Measurements from ENCODE around the gene CDH23.

Gene CDH23

DNA sequence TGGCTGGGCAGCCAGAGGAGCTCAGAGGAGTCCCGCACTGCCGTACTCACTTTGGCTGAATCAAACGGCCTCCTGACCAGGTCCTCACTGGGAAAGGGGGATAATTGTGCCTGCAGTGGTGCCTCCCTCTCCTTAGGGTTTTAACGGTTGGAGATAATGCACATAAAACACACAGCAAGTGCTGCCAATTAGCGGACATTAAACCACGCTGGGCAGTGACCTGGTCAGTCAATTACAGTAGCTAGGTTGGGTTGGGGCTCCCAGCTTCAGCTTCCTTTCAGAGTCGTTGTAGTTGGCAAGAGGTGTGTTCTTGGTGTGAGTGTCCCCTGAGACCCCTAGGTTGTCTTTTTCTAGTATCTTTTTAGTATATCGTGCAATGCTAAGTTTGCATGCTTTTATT is 176.2 kb downstream of the CDH23 start:
- no peak overlapping the region for H3K4me3 ChIP-seq (ENCODE audit: low read depth, low read length)
- TF ChIP-seq, protein P1, sequence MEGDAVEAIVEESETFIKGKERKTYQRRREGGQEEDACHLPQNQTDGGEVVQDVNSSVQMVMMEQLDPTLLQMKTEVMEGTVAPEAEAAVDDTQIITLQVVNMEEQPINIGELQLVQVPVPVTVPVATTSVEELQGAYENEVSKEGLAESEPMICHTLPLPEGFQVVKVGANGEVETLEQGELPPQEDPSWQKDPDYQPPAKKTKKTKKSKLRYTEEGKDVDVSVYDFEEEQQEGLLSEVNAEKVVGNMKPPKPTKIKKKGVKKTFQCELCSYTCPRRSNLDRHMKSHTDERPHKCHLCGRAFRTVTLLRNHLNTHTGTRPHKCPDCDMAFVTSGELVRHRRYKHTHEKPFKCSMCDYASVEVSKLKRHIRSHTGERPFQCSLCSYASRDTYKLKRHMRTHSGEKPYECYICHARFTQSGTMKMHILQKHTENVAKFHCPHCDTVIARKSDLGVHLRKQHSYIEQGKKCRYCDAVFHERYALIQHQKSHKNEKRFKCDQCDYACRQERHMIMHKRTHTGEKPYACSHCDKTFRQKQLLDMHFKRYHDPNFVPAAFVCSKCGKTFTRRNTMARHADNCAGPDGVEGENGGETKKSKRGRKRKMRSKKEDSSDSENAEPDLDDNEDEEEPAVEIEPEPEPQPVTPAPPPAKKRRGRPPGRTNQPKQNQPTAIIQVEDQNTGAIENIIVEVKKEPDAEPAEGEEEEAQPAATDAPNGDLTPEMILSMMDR (IDR thresholded peaks at IDR 0.05; ENCODE audit: borderline replicate concordance, insufficient read depth, low read depth, low read length) = no peak

DNA sequence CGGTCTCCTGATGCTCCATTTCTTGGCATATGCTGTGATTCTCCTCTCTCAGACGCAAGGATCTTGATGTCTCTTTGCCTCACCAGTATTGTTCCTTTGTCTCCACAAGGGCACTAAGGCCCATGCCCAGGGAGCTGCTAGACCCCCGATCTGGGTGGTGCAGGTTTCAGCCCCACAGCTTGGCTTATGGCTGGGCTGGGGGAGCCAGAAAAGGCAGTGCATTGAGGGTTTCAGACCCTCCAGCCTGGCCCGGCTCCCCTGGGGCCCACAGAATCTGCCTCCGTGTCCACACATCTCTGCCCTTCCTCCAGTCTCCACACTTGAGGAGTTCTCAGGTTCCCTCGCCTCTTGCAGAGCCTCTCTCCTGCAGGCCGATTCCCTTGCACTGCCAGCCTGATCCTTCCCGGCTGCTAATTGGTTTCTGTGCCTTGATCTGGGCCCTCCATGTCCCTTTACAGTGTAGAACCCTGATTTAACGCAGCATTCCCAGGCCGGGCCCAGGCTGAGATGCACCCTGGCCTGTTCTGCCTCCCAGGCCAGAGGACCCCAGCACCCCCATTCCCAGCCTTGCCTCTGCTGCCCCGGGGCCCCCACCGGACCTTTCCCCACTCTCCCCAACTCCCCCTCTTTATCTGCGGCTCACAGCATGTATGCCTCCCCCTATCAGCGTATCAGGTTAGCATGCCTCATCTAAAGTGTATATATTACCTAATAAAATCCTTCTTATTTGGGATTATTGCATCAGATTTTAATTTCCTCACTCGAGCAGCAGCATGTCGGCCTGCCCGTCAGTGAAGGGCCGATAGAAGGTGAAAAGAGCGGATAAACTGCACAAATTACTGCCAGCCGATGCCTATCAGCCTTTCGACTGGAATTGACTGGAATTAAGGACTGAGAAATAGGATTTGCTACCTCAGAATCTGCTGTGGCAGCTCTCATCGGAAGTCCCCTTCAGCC is 177.1 kb downstream of the CDH23 start:
- TF ChIP-seq, protein P1 (IDR thresholded peaks at IDR 0.05; ENCODE audit: borderline replicate concordance, insufficient read depth, low read depth, low read length) = no peak
- no peak overlapping the region for H3K4me3 ChIP-seq (ENCODE audit: low read depth, low read length)

DNA sequence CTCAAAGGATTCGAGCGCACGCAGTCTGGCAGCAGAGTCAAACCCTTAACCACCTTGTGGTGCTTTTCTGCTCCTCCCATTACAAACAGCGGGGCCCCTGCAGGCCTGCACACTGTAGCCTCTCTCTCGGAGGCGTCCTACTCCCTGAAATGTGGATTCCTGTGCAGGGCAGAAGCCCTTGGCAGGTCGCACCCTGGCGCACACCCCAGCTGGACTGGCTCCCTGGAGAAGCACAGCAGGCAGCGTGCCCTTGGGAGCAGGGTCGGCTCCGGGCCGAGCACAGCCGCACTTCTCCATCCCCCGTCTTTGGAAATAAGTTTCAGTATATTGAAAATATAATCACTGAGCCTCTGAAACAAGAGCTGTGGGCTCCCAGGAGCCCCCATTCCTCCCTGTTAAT is 178.7 kb downstream of the CDH23 start:
- TF ChIP-seq, protein P1 (IDR thresholded peaks at IDR 0.05; ENCODE audit: borderline replicate concordance, insufficient read depth, low read depth, low read length) = no peak
- H3K4me3 ChIP-seq (ENCODE audit: low read depth, low read length) = no peak overlapping the region

DNA sequence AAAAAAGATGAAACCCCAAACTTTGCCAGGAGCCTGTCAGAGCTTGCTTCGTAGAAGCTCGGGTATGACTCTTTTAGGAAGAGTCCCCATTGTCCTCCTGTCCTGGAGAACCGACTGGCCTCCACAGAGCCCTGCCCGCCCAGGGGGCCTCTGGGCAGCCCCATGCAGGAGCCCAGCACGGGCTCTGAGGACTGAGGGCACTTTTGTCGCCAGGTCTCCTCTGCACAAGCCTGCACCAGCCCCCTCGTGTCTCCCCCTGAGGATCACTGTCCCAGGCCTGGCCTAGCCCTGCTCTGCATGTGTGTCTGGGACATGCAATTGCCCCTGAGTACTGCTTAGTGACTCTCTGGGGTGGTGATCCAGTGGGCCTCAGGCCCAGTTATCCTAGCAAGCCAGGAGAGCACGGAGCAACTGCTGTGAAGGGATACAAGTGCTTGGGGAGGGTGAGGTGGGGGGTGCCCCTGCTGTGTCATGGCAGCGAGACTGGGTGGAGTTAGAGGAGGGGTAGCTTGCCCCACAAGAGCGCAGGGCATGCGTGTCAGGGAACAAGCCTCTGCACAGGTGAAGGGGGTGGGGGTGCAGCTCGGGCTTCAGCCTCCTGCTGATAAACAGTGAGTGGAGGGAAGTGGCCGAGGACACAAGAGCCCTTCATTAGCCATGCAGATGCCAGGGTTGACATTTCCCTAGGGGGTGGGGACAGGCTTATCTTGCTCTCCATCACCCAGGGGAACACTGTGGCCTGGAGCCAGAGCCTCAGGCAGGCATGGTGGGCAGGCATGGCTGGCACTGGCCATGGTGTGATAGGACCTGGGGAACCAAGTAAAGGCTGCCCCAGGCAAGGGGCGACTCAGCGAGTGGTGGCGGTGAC is 179.4 kb downstream of the CDH23 start:
- TF ChIP-seq, protein P1 (IDR thresholded peaks at IDR 0.05; ENCODE audit: borderline replicate concordance, insufficient read depth, low read depth, low read length) = no peak
- H3K4me3 ChIP-seq (ENCODE audit: low read depth, low read length) = no peak overlapping the region

DNA sequence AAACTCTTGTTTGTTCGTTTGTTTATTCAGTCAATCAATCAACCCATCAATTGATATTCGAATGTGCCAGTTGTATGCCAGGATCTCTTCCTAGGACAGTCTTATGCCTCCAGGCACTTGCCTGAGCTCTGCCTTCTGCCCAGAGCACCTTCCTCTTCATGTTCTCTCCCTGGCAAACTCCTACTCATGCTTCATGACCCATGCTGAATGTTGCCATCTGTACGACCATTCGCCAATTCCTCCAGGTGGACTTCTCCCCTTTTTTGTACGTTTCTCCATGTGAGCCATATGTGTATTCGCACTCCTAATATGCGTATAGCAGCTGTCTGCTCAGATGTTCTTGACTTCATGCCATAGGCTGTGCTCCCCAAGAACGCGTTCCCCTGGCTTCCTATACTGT is 180.1 kb downstream of the CDH23 start:
- H3K4me3 ChIP-seq (ENCODE audit: low read depth, low read length) = no peak overlapping the region
- TF ChIP-seq, protein P1 (IDR thresholded peaks at IDR 0.05; ENCODE audit: borderline replicate concordance, insufficient read depth, low read depth, low read length) = no peak

DNA sequence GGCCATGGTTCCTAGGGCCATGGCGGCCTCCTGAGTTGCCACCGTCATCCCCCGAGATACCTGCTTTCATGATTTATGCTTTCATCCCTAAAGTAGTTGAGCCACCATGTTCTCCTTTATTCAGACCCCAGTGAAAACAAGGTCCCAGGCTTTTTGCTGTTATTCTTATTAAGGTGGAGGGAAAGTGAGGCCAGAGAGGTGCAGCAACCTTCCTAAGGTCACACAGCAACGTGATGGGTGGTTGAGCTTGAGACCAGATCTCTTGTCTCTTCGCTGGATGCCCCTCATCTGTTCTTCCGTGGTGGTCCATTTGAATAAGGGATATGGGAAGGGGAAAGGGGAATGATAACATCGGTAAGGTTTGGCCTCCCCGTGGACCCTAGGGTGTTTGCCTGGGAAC is 180.6 kb downstream of the CDH23 start:
- TF ChIP-seq, protein P1 (IDR thresholded peaks at IDR 0.05; ENCODE audit: borderline replicate concordance, insufficient read depth, low read depth, low read length) = no peak
- no peak overlapping the region for H3K4me3 ChIP-seq (ENCODE audit: low read depth, low read length)

Measured in GM12875 (cell line).